ENCODE measurements around the gene MACROD2.

MACROD2 gene

DNA sequence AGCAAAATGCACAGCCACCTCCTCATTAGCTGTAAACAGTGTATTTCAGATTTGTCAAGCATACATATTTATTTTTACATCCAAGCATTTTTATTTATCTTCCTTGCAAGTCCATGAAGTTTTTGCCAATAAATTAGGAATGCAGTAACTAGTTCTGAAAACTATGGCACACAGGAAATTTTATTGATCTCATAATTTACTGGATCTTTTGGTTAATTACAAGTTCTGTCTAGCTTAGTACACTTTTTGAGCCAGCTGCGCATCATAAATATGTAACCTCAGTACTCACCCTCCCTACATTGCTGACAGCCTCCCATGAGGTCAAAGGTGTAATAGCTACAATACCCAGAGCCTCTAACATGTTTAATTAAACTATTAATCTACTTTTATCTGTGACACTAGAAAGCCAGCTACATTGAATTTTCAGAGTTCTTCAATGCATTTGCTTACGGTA is 1679.8 kb downstream of the MACROD2 start:
- no peak for DNase-seq

DNA sequence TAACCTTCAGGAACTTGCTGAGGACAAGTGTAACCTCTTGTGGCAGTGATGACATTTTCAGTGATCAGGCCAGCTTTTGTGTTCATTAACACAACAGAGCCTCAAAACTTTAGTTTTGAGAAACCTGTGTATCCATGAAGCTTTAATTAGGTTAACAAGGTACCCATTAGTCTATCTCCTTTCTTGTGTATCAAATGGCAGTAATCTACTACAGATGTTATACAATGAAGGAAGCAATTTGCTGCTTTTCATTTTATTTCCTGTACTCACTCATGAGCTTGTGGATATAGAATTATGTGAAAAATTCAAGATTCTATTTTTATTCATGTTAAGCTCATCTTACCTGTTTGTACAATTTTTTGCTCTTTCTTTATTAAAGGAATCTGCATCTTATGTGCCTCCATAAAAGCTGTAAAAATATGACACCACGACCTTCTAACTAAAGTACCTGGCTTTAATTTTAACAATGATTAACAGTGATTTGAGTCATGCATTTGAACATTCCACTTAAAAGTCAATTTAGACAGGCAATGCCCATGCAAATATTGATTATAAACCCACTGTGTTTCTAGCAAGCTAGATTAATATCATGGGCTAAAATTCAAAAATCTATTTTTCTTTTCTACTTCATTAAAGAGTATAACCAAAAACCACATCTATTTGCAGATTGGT is 1680.6 kb downstream of the MACROD2 start:
- no peak for DNase-seq

DNA sequence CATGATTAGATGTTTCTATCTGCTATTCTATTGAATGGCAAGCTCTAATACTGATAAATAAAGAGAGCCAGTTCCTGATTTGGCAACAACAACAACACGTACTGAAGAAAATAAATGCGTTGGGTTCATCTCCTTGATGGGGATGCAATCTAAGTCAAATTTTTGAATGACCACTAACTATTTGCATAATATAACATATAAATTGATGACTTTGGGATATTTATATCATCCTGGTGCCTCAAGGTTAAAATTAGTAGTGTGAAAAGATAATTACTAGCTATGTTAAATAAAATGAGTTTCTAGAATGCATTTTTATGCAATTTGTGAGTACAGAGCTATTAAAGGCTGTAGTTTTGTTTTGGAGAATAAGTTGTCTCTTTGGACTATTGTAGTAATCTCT is 1681.5 kb downstream of the MACROD2 start:
- DNase-seq: no peak

DNA sequence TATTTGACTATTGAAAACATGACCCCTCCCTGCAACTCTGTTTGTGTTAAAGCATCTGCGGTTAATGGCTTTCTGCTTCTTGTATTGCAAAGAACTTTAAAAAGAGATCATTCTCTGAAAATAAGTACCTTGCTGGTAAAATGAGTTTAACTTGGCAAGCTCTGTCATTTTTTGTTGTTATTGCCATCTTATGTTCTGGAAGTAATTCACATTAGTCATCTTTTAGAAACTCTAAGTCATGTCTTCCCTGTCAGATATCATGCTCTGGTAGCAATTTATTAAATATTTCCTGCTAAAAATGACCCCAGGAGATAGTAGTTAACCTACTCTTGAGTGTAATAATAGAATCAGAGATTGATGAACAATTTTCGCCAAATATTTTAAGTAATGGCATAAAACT is 1687.4 kb downstream of the MACROD2 start:
- no peak for DNase-seq

DNA sequence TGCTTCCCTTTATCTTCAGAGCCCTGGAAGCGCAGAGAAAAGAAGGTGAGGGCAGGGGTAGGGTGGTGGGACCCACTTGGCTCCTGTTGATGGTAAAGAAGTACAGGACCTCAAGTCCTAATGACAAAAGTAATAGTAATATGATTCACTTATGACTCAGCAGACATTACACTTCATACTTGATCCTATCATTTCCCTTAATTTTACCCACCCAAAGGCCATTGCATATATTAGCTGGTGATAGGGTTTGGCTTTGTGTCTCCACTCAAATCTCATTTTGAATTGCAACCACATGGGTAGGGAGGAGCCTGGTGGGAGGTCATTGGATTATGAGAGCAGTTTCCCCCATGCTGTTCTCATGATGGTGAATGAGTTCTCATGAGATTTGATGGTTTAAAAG is 1697.3 kb downstream of the MACROD2 start:
- DNase-seq: no peak

DNA sequence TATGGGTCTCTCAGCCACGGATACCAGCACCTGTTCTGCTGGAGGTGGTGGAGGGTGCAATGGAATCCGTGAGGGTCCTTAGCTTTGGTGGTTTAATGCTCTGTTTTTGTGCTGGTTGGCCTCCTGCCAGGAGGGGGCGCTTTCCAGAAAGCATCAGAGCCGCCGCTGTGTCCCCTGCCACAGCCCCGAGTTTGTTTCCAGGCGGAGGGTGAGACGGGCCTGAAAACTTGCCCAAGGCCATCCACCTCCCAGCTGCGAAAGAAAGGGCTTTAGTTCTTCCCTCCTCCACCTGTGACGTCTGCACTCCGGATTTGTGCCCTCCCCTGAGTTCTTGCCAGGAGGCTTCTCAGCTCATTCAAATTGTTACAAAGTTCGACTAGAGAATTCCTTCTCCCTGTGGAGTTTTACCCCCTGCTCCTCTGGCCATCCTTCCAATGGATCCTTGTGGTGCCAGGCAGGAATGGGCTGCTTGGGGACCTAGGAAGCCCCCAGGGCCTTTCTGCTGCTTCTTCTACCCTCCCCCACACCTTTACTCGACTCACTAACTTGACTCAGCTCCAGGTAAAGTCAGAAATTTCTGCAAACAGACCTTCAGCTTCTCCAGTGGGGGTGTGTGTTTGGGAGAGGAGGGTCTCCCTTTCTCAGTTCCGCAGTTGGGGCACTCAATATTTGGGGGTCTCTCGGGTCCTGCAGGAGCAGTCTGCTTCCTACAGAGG is 1704.3 kb downstream of the MACROD2 start:
- no peak for DNase-seq

DNA sequence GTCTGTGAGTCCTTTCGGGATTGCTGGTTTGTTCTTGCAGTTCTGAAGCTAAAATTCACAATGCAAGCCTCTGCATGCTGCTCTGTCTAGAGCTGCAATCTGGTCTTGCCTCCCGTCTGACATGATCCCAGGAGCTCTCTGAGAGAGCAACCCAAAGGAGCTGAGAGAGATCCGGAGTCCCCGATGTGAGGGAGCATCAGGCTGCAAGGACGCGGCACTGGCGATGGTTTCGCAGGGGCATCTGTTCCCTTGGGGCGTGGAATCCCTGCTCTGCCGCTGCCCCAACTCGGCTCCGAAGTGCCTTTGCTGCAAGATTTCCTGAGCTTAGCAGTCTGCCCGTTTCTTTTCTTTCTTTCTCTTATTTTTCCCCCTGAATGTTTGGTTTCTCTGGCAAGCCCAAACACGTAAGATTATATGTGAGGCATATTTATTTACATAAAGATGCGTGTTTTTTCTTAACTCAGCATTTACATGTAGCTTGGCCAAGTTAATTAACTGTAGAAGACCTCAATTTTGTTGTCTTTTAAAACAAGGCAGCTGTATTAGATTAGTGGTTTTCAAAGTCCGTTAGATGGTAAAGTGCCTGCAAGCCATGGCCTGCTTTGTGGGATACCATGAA is 1704.9 kb downstream of the MACROD2 start:
- no peak for DNase-seq

DNA sequence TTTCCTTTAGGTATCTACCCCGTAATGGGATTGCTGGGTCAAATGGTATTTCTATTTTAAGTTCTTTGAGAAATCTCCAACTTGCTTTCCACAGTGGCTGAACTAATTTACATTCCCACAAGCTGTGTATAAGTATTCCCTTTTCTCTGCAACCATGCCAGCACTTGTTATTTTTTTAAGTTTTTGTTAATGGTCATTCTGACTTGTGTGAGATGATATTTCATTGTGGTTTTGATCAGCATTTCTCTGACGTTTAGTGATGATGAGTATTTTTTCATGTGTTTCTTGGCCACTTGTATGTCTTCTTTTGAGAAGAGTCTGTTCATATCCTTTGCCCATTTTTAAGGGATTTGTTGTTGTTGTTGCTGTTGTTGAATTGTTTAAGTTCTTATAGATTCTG is 1706.8 kb downstream of the MACROD2 start:
- no peak for DNase-seq

DNA sequence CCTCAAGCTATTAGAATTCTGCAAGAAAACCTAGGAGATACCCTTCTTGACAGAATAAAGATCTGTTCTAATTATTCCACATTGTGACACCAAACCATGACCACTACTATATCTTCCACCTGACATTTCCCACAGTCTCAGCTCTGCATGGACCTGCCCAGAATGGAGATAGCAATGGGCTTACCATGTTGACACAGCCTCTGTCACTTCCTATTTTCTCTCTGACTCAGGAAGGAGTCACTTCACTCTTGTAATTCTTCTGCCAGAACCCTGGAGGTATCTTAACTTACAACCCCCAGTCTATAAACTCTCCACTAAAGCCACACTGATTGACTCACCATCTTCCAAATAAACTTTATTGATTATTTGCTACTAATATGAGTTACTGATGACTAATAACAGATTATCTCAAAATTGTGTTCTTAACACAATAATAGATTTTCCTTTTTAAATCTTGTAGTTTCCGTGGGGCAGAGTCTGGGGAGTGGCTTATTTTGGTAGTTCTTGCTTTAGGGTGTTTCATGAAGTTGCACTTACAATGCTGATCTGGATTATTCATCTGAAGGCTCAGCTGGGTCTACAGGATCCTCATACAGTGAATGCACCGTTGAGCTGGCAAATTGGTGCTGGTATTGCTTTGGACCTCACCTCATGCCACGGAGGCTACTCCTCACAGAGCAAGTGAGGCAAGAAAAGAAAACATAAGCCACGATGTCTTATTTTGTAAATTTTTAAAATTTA is 1708.0 kb downstream of the MACROD2 start:
- DNase-seq: no peak

DNA sequence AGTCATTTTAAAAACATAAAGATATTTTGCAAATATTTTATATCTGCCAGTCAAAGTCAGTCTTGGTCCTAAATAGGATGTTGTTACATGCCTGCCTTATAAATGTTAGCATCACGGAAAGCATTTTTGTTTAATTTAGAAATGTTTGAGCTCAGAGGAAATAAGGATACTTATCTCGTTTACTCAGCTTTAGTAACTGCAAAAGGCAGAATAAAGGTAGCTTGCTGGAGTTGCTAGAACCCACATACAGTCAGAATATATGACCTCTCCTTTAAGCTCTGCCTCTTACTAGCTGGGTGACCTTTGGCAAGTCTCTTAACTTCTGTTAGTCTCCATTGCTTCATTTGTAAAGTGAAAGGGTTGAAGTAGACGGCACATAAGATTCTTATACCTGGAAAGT is 1710.7 kb downstream of the MACROD2 start:
- DNase-seq: no peak

DNA sequence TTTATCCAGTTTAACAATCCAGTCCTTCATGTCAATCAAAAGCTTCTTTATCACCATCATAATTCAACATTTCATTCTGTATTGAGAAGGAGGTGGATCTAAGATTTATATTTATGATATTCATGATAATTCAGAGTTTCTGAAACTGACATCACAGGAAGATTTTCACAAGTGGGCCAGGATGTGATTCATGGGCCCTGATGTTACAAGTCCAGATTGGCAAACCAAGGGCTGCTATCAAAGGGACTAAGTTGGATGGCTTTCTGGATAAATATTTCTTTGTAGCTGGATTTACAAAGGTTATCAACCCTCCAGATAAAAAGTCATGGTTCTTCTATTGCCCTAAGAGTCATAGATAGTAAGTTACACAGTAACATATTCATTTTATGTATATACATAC is 1711.4 kb downstream of the MACROD2 start:
- no peak for DNase-seq

DNA sequence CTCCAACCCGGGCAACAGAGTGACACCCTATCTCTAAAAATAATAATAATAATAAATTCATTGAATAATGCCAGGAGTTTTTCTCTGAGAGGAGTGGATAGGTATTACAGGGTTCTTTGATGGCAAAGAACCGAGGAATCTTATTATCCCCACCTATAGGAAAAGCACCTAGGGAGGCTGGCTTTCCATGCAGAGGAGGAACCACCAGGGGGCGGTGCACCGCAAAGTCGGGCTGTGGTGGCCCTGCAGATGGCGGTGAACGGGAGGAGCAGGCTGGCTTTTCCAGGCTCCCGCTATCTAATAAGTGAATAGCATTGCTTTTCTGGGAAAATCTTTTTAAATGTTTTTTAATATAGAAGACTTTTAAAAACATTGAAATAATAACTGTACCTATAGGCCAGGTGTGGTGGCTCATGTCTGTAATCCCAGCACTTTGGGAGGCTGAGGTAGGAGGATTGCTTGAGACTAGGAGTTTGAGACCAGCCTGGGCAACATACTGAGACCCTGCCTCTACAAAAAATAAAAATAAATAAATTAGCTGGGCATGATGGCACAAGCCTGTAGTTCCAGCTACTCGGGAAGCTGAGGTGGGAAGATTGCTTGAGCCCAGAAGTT is 1713.8 kb downstream of the MACROD2 start:
- DNase-seq: peak; percentile 67

DNA sequence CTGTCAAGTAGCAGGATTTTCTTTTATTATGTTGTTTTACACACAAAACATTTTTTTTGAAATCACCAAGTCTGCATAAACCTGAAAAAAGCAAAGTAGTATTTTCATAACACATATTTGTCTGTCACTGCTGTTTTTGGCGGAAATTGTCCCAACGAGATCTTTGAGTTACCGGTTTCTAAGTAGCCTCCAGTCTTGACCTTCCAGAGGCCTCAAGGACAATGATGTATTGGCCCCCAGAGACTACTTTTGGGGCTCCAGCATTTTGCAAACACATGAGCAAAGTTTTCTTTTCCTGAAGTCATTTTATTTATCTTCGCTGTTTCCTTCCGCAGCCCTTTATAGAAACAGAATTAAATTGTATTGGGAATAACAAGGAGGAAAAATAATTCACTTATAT is 1715.3 kb downstream of the MACROD2 start:
- DNase-seq: no peak

DNA sequence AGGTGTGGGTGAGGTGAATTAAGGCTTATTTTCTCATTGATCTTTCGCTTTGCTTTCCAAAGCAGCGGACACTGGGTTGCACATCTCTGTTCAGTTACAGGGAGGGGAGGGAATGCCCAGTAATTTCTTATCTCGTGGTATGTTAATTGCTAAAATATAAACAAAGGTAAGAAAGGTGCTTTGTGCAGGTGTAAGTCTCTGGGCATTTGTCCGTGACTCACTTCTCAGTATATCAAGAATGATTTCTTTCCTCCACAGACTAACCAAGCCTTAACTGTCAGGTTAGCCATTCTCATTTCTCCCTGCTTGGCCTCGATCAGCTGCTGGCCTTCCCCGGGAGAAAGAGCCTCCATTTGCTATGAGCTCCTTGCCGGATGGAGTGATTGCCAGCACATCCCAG is 1715.9 kb downstream of the MACROD2 start:
- DNase-seq: no peak

DNA sequence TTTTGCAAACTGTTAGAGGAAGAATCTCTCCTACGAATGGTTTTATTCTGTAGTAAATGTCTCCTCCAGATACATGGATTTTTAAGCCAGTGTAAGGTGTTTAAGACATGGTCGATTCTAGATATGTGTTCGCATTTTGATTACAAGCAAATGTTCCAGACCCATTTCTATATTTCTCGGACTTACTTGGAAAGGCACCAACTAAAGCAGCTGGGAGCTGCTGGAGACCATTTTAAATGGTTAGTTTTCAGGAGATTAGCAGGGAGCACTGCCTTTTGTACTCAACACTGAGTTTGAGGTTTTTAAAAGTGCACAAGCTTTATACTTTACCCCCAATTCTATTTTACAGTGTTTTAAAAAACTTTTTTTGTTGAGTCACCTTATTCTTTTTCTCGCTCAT is 1720.9 kb downstream of the MACROD2 start:
- no peak for DNase-seq

DNA sequence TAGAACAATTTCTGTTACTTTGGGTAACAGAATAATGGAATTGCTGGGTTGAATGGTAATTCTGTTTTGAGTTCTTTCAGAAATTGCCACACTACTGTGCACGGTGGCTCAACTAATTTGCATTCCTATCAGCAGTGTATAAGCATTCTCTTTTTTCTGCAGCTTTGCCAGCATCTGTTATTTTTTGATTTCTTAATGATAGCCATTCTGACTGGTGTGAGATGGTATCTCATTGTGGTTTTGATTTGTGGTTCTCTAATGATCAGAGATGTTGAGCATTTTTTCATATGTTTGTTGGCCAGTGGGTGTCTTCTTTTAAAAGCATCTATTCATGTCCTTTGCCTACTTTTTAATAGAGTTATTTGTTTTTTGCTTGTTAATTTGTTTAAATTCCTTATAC is 1731.1 kb downstream of the MACROD2 start:
- DNase-seq: no peak

DNA sequence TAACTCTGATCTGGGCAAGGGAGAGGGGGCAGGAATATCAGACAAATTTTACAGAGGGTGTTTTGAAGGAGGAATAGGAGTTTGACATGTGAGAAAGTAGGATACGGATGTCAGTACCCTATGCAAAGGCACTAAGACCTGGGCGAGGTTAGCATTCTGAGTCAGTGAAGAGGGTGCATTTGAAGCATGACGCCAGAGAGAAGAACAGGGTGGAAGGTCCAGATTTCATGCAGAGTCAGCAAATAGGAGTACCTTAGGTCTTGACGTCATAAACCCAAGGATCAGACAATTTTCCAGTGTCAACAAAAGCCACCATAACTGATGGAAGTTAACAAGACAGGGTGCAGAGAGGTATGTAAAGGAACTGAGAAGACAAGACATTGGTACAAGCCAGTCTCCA is 1738.7 kb downstream of the MACROD2 start:
- DNase-seq: no peak

DNA sequence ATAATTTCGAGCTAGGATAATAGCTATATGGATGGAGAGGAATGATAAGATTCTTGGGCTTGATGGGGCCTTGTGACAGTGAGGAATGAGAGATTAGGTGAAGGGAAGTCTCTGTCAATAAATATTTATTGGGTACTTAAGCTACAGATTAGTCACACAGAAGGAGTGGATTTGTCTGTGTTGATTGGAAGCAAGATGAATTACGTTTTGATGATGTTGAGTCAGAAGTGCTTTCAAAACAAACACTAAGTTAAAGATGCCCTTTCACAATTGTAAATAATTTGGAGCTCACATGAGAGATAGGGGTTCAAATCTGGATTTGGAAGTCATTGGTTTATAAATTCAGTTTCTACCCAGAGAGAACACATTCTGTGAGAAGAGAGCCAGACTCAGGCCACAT is 1743.7 kb downstream of the MACROD2 start:
- DNase-seq: no peak

DNA sequence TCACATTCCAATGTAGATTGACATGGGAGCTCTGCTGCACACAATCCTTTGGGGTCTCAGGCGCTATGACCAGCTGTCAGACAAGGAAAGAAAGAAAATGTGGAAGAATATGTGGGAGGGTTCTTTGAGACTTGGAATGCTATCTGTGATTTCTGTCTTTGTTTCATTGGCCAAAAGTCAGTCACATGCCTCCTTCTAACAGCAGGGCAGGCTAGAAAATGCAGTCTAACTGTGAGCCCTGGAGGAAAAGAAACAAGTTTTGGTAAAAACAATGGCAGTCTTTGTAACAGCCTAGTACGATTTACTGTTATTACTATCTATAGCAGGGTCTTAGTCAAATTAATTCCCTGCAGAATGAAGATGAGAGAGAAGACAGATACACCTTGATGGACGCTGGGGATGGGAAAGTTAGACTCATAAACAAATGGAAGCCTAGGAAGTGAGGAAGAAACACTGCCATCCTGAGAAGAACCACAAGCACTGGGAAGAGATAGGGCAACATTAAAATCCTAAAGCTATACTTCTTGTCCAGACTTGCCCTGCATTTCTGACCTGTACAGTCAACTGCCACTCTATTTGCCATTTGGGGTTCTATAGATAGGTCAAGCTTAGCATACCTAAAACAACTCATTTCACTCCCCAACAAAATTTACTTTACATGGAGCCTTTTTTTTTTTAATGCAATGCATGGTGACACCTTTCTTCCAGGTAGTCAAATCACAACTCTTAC is 1744.9 kb downstream of the MACROD2 start:
- DNase-seq: no peak

DNA sequence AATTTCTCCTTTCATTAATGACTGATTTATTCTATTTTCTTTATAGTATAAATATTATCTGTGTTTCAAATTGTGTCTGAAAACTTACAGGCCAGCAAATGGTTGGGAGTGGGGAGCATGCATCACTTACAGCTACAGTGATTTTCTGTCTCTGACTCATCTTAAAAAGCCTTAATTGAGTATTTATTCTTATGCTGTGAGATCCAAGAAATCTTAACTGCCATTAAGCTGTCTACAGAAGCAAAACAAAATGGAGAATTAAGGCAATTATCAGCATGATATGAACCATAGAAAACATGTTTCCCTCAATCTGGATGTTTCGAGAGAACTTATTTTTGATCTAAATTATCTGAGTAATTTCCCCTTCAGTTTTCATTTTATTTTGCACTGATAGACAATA is 1746.8 kb downstream of the MACROD2 start:
- no peak for DNase-seq

DNA sequence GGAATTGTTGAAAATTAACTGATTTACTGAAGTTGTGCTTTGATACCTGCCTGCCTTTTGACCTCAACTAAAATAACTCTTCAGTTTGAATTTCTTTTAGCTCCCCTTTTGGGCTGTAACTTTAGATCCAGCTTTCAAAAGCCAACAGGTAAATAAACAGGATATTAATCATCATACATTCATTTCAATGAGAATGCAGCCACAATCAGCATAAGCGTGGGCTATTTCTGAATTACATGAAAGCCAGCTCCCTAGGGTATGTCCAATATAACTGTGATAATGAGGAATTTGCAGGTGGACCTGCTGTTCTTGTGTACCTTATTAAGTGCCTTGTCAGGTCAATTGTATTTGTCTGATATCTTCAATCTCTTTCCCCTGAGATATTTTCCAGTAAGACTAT is 1747.3 kb downstream of the MACROD2 start:
- no peak for DNase-seq

DNA sequence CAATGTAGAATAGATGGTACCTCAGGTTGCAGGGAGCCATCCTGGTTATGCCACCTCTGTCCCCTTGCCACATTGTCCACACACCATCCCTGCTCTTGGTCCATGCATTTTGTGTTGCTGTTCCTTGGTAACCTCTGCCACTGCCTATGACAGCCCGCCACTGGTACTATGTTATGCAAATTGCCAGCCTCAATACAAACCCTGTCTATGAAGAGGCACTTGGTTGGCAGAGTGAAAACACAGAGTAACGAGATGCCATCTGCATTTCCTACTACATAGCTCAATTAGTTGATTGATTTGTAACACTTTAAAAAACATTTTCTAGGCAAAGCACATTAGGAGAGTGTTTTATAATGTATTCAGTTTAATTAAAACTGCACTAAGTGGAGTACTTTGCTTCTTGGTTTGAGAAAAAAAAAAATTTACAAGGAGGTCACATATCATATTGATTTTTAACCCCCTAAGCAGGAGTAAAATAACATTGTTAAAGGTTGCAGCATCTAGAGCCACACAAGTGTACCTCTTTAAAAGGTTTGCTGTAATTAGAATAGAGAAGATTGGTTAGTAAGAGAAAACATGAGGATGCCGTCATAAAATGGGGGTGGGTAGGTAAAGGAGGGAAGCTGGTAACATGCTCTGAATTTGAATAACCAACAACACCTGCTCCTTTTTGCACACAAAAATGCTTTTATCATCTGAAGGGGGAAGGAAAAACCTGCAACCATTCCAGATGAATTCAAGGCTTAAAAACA is 1760.9 kb downstream of the MACROD2 start:
- no peak for DNase-seq

Data from hematopoietic multipotent progenitor cell treated with erythropoietin and hydrocortisone succinate and interleukin-3 and kit ligand, for 6 days (in vitro differentiated cells).